SH-SY5Y (cell line): ENCODE measurements around the gene SLC19A1.

Experiments used
- GATA2 ChIP-seq: IDR thresholded peaks from 2 replicates; pipeline ENCODE4 v1.6.1; 2011; ENCODE audit warnings: mild to moderate bottlenecking, low read depth, low read length
- GATA3 ChIP-seq: IDR thresholded peaks from 2 replicates; pipeline ENCODE4 v1.6.1; 2011; ENCODE audit warnings: low read depth, mild to moderate bottlenecking, low read length, moderate library complexity

SLC19A1 gene

DNA sequence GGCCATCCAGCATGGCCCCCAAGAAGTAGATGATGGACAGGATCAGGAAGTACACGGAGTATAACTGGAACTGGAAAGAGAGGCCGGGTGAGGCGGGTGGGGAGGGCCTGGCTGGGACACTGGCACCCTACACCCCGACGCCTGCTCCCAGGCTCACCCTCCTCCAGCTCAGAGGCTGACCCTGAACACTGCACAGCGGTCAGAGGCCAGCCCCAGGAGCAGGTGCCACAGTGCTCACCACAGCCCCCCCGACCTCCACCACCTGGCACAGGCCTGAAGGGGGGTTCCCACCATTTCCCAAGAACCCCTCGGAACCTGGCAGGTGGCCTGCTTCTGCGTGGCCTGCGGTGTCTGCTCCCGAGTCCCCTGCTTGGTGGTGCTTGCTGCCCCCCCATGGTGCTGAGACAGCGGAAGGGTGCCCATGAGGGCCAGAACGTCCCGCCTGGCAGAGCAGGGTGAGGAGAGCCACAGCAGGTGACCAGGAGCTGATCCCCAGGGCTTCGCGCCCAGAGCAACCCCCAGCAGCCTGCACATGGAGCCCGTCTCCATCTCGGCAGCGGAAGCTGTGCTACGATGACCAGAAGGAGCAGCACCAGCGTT is 26.1 kb downstream of the SLC19A1 start:
- TF ChIP-seq GATA3, result no peak
- TF ChIP-seq GATA2, result no peak

GRCh38 chr21:45515241-45516061 is 26.8 kb downstream of the SLC19A1 start:
- TF ChIP-seq GATA3, result no peak
- no peak for TF ChIP-seq GATA2

DNA sequence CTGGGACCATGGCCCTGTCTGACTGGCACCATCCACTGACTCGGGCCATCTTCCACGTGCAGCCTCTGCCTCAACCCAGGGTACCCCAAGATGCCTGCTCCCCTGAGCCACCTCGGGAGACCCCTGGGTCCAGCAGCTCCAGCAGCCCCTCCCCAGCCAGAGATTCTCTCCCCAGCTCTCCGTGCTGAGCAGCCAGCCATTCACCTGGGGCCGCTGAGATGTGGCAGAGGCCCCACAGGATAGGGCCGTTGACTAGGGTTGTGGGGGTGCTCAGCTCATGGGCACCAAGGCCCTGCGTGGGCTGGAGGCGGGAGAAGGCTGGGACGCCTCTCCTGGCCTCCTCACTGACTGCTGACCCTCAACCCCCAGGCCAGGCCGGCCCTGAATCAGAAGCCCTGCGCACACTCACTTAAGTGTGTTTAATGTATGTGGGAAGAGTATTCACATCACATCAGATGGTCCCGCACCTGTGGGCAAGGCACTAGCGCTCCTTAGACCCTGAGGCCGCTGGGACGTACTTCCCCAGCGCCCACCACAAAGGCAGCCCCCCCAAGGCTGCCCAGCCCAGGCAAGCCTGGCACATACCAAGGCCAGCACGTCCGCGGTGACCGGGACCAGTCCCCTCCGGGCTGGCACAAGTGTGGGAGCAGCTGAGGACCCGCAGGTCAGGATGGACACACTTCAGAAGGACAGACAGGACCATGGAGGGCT is 27.8 kb downstream of the SLC19A1 start:
- TF ChIP-seq GATA2, result no peak
- TF ChIP-seq GATA3, result no peak

- TF ChIP-seq GATA3, result no peak
- no peak for TF ChIP-seq GATA2
Measured at GRCh38 chr21:45513741-45514310, 28.4 kb downstream of the SLC19A1 start.

GRCh38 chr21:45513003-45513717 is 29.1 kb downstream of the SLC19A1 start:
- TF ChIP-seq GATA2 (no peak), GATA3 (no peak)

DNA sequence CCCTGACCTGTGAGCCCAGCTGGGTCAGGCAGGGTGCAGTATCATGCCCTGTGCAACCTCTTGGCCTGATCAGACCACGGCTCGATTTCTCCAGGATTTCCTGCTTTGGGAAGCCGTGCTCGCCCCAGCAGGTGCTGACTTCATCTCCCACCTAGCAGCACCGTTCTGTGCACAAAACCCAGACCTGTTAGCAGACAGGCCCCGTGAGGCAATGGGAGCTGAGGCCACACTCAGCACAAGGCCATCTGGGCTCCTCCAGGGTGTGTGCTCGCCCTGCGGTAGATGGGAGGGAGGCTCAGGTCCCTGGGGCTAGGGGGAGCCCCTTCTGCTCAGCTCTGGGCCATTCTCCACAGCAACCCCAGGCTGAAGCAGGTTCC is 29.6 kb downstream of the SLC19A1 start:
- TF ChIP-seq GATA3 (no peak), GATA2 (no peak)

DNA sequence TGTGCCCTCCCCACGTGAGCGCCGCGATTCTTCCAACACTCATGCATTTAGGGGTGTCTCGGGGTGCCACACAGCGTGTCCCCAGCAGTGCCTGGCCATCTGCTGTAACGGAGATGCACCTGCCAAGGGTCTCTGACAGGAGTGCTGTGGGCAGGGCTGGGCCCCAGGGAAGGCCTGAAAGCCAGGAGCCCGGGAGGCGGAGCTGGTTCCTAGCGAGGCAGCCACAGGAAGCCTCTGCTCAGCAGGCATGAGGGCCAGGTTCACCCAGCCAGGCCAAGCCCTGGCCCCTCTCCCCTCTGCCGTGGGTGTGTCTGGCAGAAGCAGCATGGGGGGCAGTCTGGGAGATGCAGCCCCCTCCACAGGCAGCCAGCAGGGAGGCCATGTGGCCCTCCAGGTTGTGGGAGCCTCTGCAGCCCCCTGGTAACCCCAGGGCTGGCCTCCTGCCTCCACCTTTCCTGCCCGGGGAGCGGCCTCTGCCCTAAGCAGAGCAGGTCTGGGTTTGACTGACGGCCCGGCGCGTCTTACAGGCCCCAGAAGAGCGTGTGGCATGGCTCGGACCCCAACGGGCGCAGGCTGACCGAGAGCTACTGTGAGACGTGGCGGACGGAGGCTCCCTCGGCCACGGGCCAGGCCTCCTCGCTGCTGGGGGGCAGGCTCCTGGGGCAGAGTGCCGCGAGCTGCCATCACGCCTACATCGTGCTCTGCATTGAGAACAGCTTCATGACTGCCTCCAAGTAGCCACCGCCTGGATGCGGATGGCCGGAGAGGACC is 30.4 kb downstream of the SLC19A1 start:
- no peak for TF ChIP-seq GATA2
- TF ChIP-seq GATA3, result no peak

- TF ChIP-seq GATA2 (no peak), GATA3 (no peak)
Measured at GRCh38 chr21:45511007-45511406, 31.2 kb downstream of the SLC19A1 start.

GRCh38 chr21:45510466-45510955 is 31.7 kb downstream of the SLC19A1 start:
- TF ChIP-seq GATA3 (no peak), GATA2 (no peak)

GRCh38 chr21:45509566-45510465 is 32.4 kb downstream of the SLC19A1 start:
- TF ChIP-seq GATA3 (no peak), GATA2 (no peak)

- TF ChIP-seq GATA3 (no peak), GATA2 (no peak)
Measured at GRCh38 chr21:45508607-45509565, 33.4 kb downstream of the SLC19A1 start.
